HCT116 (cell line): ENCODE measurements around the gene SDK2. TPM values are rescaled to one million over a fixed set of nuclear protein-coding genes. Genes with fewer than 3 reads are reported as not detected.

Experiments
- ATAC-seq: fragments of 200-7000 bp; cut with Tn5 transposase; 2 replicates; pipeline ENCODE4 v1.9.1; 2020; ENCODE audit warnings: mild to moderate bottlenecking, moderate library complexity
- BruUV-seq: library from RNA; stranded (reverse); fragments of 400-500 nt; replicated peaks from 2 replicates; lab custom pipeline; 2021; lab: Mats Ljungman, UMichigan
- CTCF ChIA-PET: fragments of 300-600 bp; sonication (Branson Sonifier 250); formaldehyde crosslinking; loops from one replicate; lab custom pipeline; 2021; ENCODE audit warnings: antibody characterized with exemption; lab: Charles Lee
- POLR2A ChIA-PET: fragments of 300-600, 350-600 bp; sonication (Branson Sonifier 250); formaldehyde crosslinking; loops from one replicate; lab custom pipeline; 2021; ENCODE audit warnings: antibody characterized with exemption; lab: Charles Lee
- RAD21 ChIA-PET, 2 experiments: fragments of 300-600 bp; sonication (Branson Sonifier 250); formaldehyde crosslinking; loops; one replicate each; lab custom pipeline; 2023; ENCODE audit warnings: low total read pairs in 2 of 2; ENCODE audit not compliant: uncharacterized antibody in 2 of 2, unreplicated experiment in 2 of 2, low non-redundant PET in 1 of 2; lab: Charles Lee
- DNase-seq: peaks from one replicate; pipeline ENCODE4 v3.0.0-alpha.2; 2010; ENCODE audit warnings: low read depth, low spot score
- H2AFZ ChIP-seq: fragments of 200-600 bp; shearing (Covaris generic), sonication (generic); 2 replicates; pipeline ENCODE4 v1.6.1; 2017; ENCODE audit warnings: low read depth, mixed run types, mixed read lengths, antibody characterized with exemption, low read length; ENCODE audit not compliant: poor library complexity, severe bottlenecking
- H3K27ac ChIP-seq: 2 replicates; pipeline ENCODE4 v1.5.1; 2012; ENCODE audit warnings: low read depth, low read length
- H3K27me3 ChIP-seq: fragments of 200-600 bp; sonication (generic); 2 replicates; pipeline ENCODE4 v1.6.1; 2016; ENCODE audit warnings: mixed run types, low read length, mixed read lengths; ENCODE audit not compliant: insufficient read depth
- H3K36me3 ChIP-seq, 2 experiments: fragments of 200-500 bp in 1 of 2; fragments of 200-600 bp in 1 of 2; sonication (Bioruptor generic) in 1 of 2; sonication (generic) in 1 of 2; 2 replicates each; pipeline versions ENCODE4 v1.5.1 to v1.6.1; 2014 to 2016; ENCODE audit warnings: low read length in 2 of 2, inconsistent platforms in 1 of 2, mixed read lengths in 1 of 2, mixed run types in 1 of 2; ENCODE audit not compliant: insufficient read depth in 2 of 2, control insufficient read depth in 1 of 2
- H3K4me1 ChIP-seq, 2 experiments: fragments of 200-600 bp in 1 of 2; sonication (generic) in 1 of 2; 2 replicates each; pipeline versions ENCODE4 v1.5.1 to v1.6.1; 2012 to 2017; ENCODE audit warnings: low read length in 2 of 2, inconsistent platforms in 1 of 2, mild to moderate bottlenecking in 1 of 2, mixed read lengths in 1 of 2, mixed run types in 1 of 2, moderate library complexity in 1 of 2; ENCODE audit not compliant: insufficient read depth in 2 of 2, control insufficient read depth in 1 of 2
- H3K4me2 ChIP-seq: fragments of 200-600 bp; sonication (generic); 2 replicates; pipeline ENCODE4 v1.6.1; 2017; ENCODE audit warnings: mixed run types, low read length, mixed read lengths
- H3K4me3 ChIP-seq, 2 experiments: fragments of 200-600 bp in 1 of 2; sonication (generic) in 1 of 2; replicated peaks in 1 of 2; 2 replicates each; pipeline ENCODE4 v1.5.1; 2011 to 2016; ENCODE audit warnings: low read length in 2 of 2, control low read depth in 1 of 2, low read depth in 1 of 2, mild to moderate bottlenecking in 1 of 2, mixed read lengths in 1 of 2, mixed run types in 1 of 2
- H3K79me2 ChIP-seq: fragments of 200-600 bp; sonication (generic); 2 replicates; pipeline ENCODE4 v1.6.1; 2017; ENCODE audit warnings: mild to moderate bottlenecking, mixed run types, low read length, moderate library complexity, mixed read lengths; ENCODE audit not compliant: insufficient read depth
- H3K9ac ChIP-seq: fragments of 200-600 bp; sonication (generic); 2 replicates; pipeline ENCODE4 v1.6.1; 2016; ENCODE audit warnings: low read length, mixed read lengths
- H3K9me2 ChIP-seq: fragments of 200-600 bp; sonication (generic), shearing (Covaris generic); 2 replicates; pipeline ENCODE4 v1.6.1; 2017; ENCODE audit warnings: mixed run types, mild to moderate bottlenecking, moderate library complexity; ENCODE audit not compliant: insufficient read depth
- H3K9me3 ChIP-seq, 2 experiments: fragments of 200-500 bp in 1 of 2; fragments of 200-600 bp in 1 of 2; sonication (Bioruptor generic) in 1 of 2; sonication (generic) in 1 of 2; 2 replicates each; pipeline ENCODE4 v1.6.1; 2014 to 2017; ENCODE audit warnings: low read length in 2 of 2, mixed read lengths in 2 of 2, inconsistent platforms in 1 of 2, low read depth in 1 of 2, mild to moderate bottlenecking in 1 of 2, mixed run types in 1 of 2, moderate library complexity in 1 of 2; ENCODE audit not compliant: control insufficient read depth in 1 of 2, insufficient read depth in 1 of 2
- H4K20me1 ChIP-seq: fragments of 200-600 bp; sonication (generic), shearing (Covaris generic); 2 replicates; pipeline ENCODE4 v1.6.1; 2017; ENCODE audit warnings: mixed run types, mild to moderate bottlenecking, moderate library complexity; ENCODE audit not compliant: insufficient read depth
- CBX3 ChIP-seq: IDR thresholded peaks from 2 replicates; pipeline ENCODE4 v1.6.1; 2012; ENCODE audit warnings: low read depth
- CEBPB ChIP-seq: IDR thresholded peaks from 2 replicates; pipeline ENCODE4 v1.6.1; 2012; ENCODE audit warnings: low read depth
- ELF1 ChIP-seq: IDR thresholded peaks from 2 replicates; pipeline ENCODE4 v1.6.1; 2012; ENCODE audit warnings: low read depth, borderline replicate concordance
- EZH2 ChIP-seq: fragments of 200-600 bp; sonication (generic); IDR thresholded peaks from 2 replicates; pipeline ENCODE4 v1.6.1; 2017; ENCODE audit warnings: antibody characterized with exemption, mixed run types
- EZH2phosphoT487 ChIP-seq: fragments of 200-600 bp; IDR thresholded peaks from 2 replicates; pipeline ENCODE4 v1.6.1; 2018; ENCODE audit warnings: antibody characterized with exemption, borderline replicate concordance
- SIN3A ChIP-seq: IDR thresholded peaks from 2 replicates; pipeline ENCODE4 v1.6.1; 2012; ENCODE audit warnings: low read depth
- SP1 ChIP-seq: IDR thresholded peaks from 2 replicates; pipeline ENCODE4 v1.6.1; 2012; ENCODE audit warnings: low read depth
- YY1 ChIP-seq: IDR thresholded peaks from 2 replicates; pipeline ENCODE4 v1.6.1; 2011; ENCODE audit warnings: low read length, low read depth, moderate library complexity, mild to moderate bottlenecking; ENCODE audit not compliant: insufficient replicate concordance; ENCODE audit errors: extremely low read depth
- ZBTB33 ChIP-seq: IDR thresholded peaks from 2 replicates; pipeline ENCODE4 v1.6.1; 2011; ENCODE audit warnings: mild to moderate bottlenecking, low read length, moderate library complexity; ENCODE audit not compliant: insufficient replicate concordance; ENCODE audit errors: extremely low read depth
- ZFX ChIP-seq: fragments of 450-650 bp; IDR thresholded peaks from 2 replicates; pipeline ENCODE4 v1.6.1; 2017
- ZNF274 ChIP-seq: fragments of 200-500 bp; sonication (Bioruptor generic); IDR thresholded peaks from 2 replicates; pipeline ENCODE4 v1.6.1; 2014; ENCODE audit warnings: mild to moderate bottlenecking, low read depth, low read length, inconsistent platforms
- intact Hi-C: fragments of 100-400 bp; cut with micrococcal nuclease; formaldehyde crosslinking; loops from 2 replicates; pipeline ENCODE4 v1.10.0; 2022
- total RNA-seq: library from RNA; stranded (reverse); gene quantifications from one replicate; pipeline ENCODE4 v1.2.1, GENCODE V29; 2021; ENCODE audit not compliant: unreplicated experiment
- TF ChIP-seq, protein P1 (sequence below): IDR thresholded peaks from 2 replicates; pipeline ENCODE4 v1.6.1; 2012

The SDK2 gene
- total RNA-seq, 1 experiment from 2014 or later, result 0.10 TPM

GRCh38 chr17:73315471-73315870 lies 328.8 kb downstream of the SDK2 start:
- no peak for DNase-seq

More at GRCh38 chr17:73315471-73315870, 328.8 kb downstream of the SDK2 start:
- POLR2A ChIA-PET, result interaction anchor here (0.7 kb wide), 1 partner anchor 10 kb away, joined by 3 read pairs; no protein-coding TSS in a partner anchor
- no peaks in the 10 kb centered on the region for H3K9me2 ChIP-seq
- H3K4me1 ChIP-seq, result peaks cover 5 to 18% of the 10 kb centered on the region in 2 experiments
- no peaks in the 10 kb centered on the region for H3K36me3 ChIP-seq
- H3K27ac ChIP-seq, result no peak overlapping the region
- H3K9ac ChIP-seq, result no peak overlapping the region
- H2AFZ ChIP-seq, result no peak overlapping the region
- no peaks in the 10 kb centered on the region for H3K27me3 ChIP-seq
- peaks cover 11% of the 10 kb centered on the region for H3K79me2 ChIP-seq
- H4K20me1 ChIP-seq, result no peaks in the 10 kb centered on the region
- no peak for ATAC-seq
- H3K4me3 ChIP-seq, result no peak overlapping the region
- H3K4me2 ChIP-seq, result no peak overlapping the region
- TF ChIP-seq CBX3 (no peak), ELF1 (no peak), ZNF274 (no peak), ZBTB33 (no peak), CEBPB (no peak), ZFX (no peak), SIN3A (no peak), EZH2phosphoT487 (no peak), YY1 (no peak), SP1 (no peak), EZH2 (no peak)
- TF ChIP-seq, protein P1, sequence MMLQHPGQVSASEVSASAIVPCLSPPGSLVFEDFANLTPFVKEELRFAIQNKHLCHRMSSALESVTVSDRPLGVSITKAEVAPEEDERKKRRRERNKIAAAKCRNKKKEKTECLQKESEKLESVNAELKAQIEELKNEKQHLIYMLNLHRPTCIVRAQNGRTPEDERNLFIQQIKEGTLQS, result no peak
- TF ChIP-seq, all 23 proteins: peak for 0
- no peaks in the 10 kb centered on the region for H3K9me3 ChIP-seq
- intact Hi-C loops, result no loop called here
- no TSS peak for BruUV-seq
- RAD21 ChIA-PET, result interaction anchor here in 1 of 2 experiments (0.7 kb wide), 1 partner anchor 248 kb away, joined by 3 read pairs; no protein-coding TSS in a partner anchor
- CTCF ChIA-PET, result no interaction called here
